ENCODE measurements around the gene HAPSTR1. TPM values are rescaled to one million over a fixed set of nuclear protein-coding genes. Genes with fewer than 3 reads are reported as not detected.

HAPSTR1 gene
- total and polyA plus RNA-seq, 2 of the 4 experiments (the other 2 are of a cell fraction) = 22.2 to 56.5 TPM

- H3K27me3 ChIP-seq (ENCODE audit: control insufficient read depth, insufficient read depth, low read length) = no peaks in the 10 kb centered on the region
- H2AFZ ChIP-seq (replicated peaks; ENCODE audit: low read length, poor library complexity) = no peak overlapping the region
- H4K5ac ChIP-seq (ENCODE audit: low read depth, low read length) = no peak overlapping the region
- H3K36me3 ChIP-seq (ENCODE audit: control insufficient read depth, insufficient read depth, low read length) = peaks cover 37% of the 10 kb centered on the region
- POLR2A ChIA-PET (ENCODE audit: unreplicated experiment) = no interaction called here
- no peak overlapping the region for H3K4ac ChIP-seq (ENCODE audit: low read depth, low read length)
- H2BK5ac ChIP-seq (ENCODE audit: low read depth, low read length, poor library complexity, severe bottlenecking) = no peak overlapping the region
- intact Hi-C loops (cut with micrococcal nuclease) = loop anchor here (5.0 kb wide), 1 partner anchor 147 kb away; the partner anchor contains the start of gene USP7
- dilution Hi-C loops (cut with HindIII; ENCODE audit: low sequenced_read_pairs, unreplicated experiment) = no loop called here
- H3K9me3 ChIP-seq (ENCODE audit: control insufficient read depth, insufficient read depth, low read length) = no peaks in the 10 kb centered on the region
- no peak overlapping the region for H2BK20ac ChIP-seq (ENCODE audit: low read depth, low read length)
- no TSS peak for BruUV-seq (replicated peaks)
- in situ Hi-C loops (cut with MboI; ENCODE audit: low sequenced_read_pairs) = loop anchor here (25.0 kb wide), 1 partner anchor 1828 kb away; the partner anchor contains the start of genes CLEC16A and DEXI
- H3K27ac ChIP-seq (ENCODE audit: insufficient read depth, low read length) = peak overlapping the region; percentile 11; the same call in 1 of the 2 replicates
- H3K4me3 ChIP-seq (ENCODE audit: insufficient read depth, low read depth, low read length) = no peak overlapping the region
- no peak for ATAC-seq (ENCODE audit: low read depth)
- no peak overlapping the region for H3K18ac ChIP-seq (ENCODE audit: low read depth, low read length)
- peaks cover 27% of the 10 kb centered on the region for H3K9me1 ChIP-seq (ENCODE audit: insufficient read depth, low read length)
- no peak overlapping the region for H4K8ac ChIP-seq (ENCODE audit: low read depth in 2 of 2, low read length in 2 of 2)
- peaks cover 0 to 52% of the 10 kb centered on the region in 2 experiments; a peak in 2 of 4 replicates for H3K79me1 ChIP-seq (ENCODE audit: low read depth in 1 of 2, low read length in 2 of 2)
- H3K9ac ChIP-seq (ENCODE audit: low read depth, low read length) = no peak overlapping the region
- H2AK5ac ChIP-seq (ENCODE audit: low read depth, low read length) = no peak overlapping the region
- no peak for TF ChIP-seq RCOR1 (IDR thresholded peaks at IDR 0.05; ENCODE audit: insufficient replicate concordance, low read length)
- TF ChIP-seq RAD21 (IDR thresholded peaks at IDR 0.05; ENCODE audit: low read length) = no peak
- TF ChIP-seq MXI1 (IDR thresholded peaks at IDR 0.05; ENCODE audit: borderline replicate concordance, low read depth, low read length) = no peak
- no peak for TF ChIP-seq FOS (IDR thresholded peaks at IDR 0.05; ENCODE audit: low read depth, low read length)
- TF ChIP-seq ELK1 (IDR thresholded peaks at IDR 0.05; ENCODE audit: borderline replicate concordance, low read depth, low read length) = no peak
- no peak for TF ChIP-seq RFX5 (IDR thresholded peaks at IDR 0.05; ENCODE audit: low read depth, low read length)
- no peak for TF ChIP-seq BHLHE40 (IDR thresholded peaks at IDR 0.05; ENCODE audit: low read depth, low read length)
- DNase-seq = no peak
- peak overlapping the region; percentile 26; the same call in 1 of the 2 replicates for H3K14ac ChIP-seq (replicated peaks; ENCODE audit: low read depth, low read length)
- CTCF ChIA-PET = no interaction called here
- 53% methylated on average over 3 of the region's 4 CpGs; no CpG with 5 or more reads in 1 of the 2 experiments for WGBS, 2 experiments (ENCODE audit: extremely low coverage in 2 of 2, insufficient read length in 1 of 2)
- no peak overlapping the region for H3K56ac ChIP-seq (ENCODE audit: extremely low read depth, insufficient read depth, low read length)
- no peak overlapping the region for H2AK9ac ChIP-seq (replicated peaks; ENCODE audit: low read depth, low read length, poor library complexity)
- H2BK120ac ChIP-seq (ENCODE audit: low read depth, low read length) = no peak overlapping the region
- no peak overlapping the region for H4K91ac ChIP-seq (ENCODE audit: insufficient read depth, low read depth, low read length)
- peaks cover 100% of the 10 kb centered on the region for H4K20me1 ChIP-seq (ENCODE audit: insufficient read depth, low read length)
- H3K4me1 ChIP-seq (ENCODE audit: control insufficient read depth, insufficient read depth, low read length) = peaks cover 32% of the 10 kb centered on the region
- H3K4me2 ChIP-seq (ENCODE audit: low read depth, low read length) = peak overlapping the region; percentile 8
- H3K23ac ChIP-seq (ENCODE audit: low read depth, low read length) = peak overlapping the region; percentile 46; the same call in 1 of the 2 replicates
- no peak overlapping the region for H2BK15ac ChIP-seq (ENCODE audit: low read depth, low read length)
Measured at GRCh38 chr16:9109255-9109654, 17.8 kb downstream of the HAPSTR1 start.

Measured in IMR-90 (cell line).